H1 (cell line): ENCODE data around the gene TRIM41. TPM values are rescaled to one million over a fixed set of nuclear protein-coding genes. Genes with fewer than 3 reads are reported as not detected.
A peak's percentile ranks its signal among the peaks of the same experiment; 100 is the strongest.

ENCODE experiments used
- CEBPB ChIP-seq: IDR thresholded peaks from 2 replicates; pipeline ENCODE4 v1.6.1; 2012; ENCODE audit warnings: low read depth, low read length
- HDAC6 ChIP-seq: IDR thresholded peaks from one replicate; pipeline ENCODE4 v1.7.1; 2012; ENCODE audit warnings: low read depth, mild to moderate bottlenecking, inconsistent platforms, low read length, moderate library complexity
- KDM1A ChIP-seq: fragments of 200-600, 300-600 bp; sonication (generic); IDR thresholded peaks from 2 replicates; pipeline ENCODE4 v1.7.1; 2016; ENCODE audit warnings: mild to moderate bottlenecking, low read length, borderline replicate concordance
- KDM4A ChIP-seq: IDR thresholded peaks from one replicate; pipeline ENCODE4 v1.7.1; 2012; ENCODE audit warnings: low read depth, mild to moderate bottlenecking, moderate library complexity, low read length, inconsistent platforms; ENCODE audit not compliant: severe bottlenecking
- POLR2AphosphoS5 ChIP-seq: IDR thresholded peaks from 2 replicates; pipeline ENCODE4 v1.6.1; 2011; ENCODE audit warnings: low read depth, low read length
- SAP30 ChIP-seq: fragments of 300-600 bp; sonication (generic); IDR thresholded peaks from 2 replicates; pipeline ENCODE4 v1.7.1; 2012; ENCODE audit warnings: low read length, moderate library complexity, mild to moderate bottlenecking, inconsistent platforms; ENCODE audit not compliant: insufficient read depth, insufficient replicate concordance
- SP1 ChIP-seq: IDR thresholded peaks from 2 replicates; pipeline ENCODE4 v1.6.1; 2011; ENCODE audit warnings: low read depth, low read length
- TBP ChIP-seq: IDR thresholded peaks from 2 replicates; pipeline ENCODE4 v1.6.1; 2011; ENCODE audit warnings: low read depth, low read length, improper control_type of control experiment
- TEAD4 ChIP-seq: IDR thresholded peaks from 2 replicates; pipeline ENCODE4 v1.6.1; 2012; ENCODE audit warnings: low read depth, low read length, inconsistent platforms, mixed read lengths
- polyA plus RNA-seq, 7 experiments: library from polyadenylated mRNA; depleted of rRNA in 3 of 7; stranded (reverse) in 5 of 7; unstranded in 2 of 7; fragments of >200 nt in 5 of 7; fragments of 200-250 nt in 2 of 7; gene quantifications; 1 replicate in 5 of 7; 2 replicates in 1 of 7; 4 replicates in 1 of 7; pipeline versions ENCODE4 v1.2.1 to v1.2.3, GENCODE V29; 2011 to 2013; ENCODE audit warnings: missing spikeins in 2 of 7, mixed read lengths in 2 of 7
- total RNA-seq: library from RNA; stranded (reverse); fragmentation: NEBNext Ultra II Directional; extraction: Animal tissue kit (Norgen Biotek cat#: 25700); gene quantifications from 2 replicates; pipeline ENCODE4 v1.2.1, GENCODE V29; 2021
- TF ChIP-seq, protein P1 (sequence below): fragments of 300-600 bp; sonication (generic); IDR thresholded peaks from 2 replicates; pipeline ENCODE4 v1.7.1; 2012; ENCODE audit warnings: low read length, moderate library complexity, mild to moderate bottlenecking, inconsistent platforms; ENCODE audit not compliant: insufficient replicate concordance

TRIM41 gene
- total and polyA plus RNA-seq, 2 of the 8 experiments (the other 6 are each of a cell fraction or from before 2014, with no cell fraction given): 12.9 to 21.6 TPM

DNA sequence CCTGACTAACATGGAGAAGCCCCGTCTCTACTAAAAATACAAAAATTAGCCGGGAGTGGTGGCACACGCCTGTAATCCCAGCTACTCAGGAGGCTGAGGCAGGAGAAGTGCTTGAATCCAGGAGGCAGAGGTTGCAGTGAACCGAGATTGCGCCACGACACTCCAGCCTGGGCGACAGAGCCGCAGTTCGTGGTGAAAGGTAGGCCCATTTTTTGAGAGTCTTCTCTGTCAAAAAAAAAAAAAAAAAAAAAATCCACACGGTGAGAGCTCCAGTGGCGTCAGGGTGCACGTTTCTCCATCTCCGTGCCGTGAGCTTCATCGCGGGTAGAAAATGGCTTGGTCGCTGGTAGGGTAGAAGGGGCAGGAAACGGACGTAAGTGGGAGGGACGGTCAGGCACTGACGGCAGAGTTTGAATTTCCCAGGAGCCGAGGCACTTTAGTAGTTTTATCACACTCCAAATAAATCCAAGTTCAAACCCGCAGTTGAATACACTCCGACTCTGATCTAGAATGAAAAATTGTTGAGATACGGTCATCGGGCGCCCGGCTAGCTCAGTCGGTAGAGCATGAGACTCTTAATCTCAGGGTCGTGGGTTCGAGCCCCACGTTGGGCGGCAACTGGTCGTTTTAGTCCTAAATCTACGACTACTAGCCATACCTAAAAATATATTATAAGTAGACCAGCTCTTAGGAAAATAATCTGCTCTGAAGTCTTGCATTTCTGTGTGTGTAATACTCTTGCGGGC lies 15.7 kb upstream of the TRIM41 start (continued):
- TF ChIP-seq, protein P1, sequence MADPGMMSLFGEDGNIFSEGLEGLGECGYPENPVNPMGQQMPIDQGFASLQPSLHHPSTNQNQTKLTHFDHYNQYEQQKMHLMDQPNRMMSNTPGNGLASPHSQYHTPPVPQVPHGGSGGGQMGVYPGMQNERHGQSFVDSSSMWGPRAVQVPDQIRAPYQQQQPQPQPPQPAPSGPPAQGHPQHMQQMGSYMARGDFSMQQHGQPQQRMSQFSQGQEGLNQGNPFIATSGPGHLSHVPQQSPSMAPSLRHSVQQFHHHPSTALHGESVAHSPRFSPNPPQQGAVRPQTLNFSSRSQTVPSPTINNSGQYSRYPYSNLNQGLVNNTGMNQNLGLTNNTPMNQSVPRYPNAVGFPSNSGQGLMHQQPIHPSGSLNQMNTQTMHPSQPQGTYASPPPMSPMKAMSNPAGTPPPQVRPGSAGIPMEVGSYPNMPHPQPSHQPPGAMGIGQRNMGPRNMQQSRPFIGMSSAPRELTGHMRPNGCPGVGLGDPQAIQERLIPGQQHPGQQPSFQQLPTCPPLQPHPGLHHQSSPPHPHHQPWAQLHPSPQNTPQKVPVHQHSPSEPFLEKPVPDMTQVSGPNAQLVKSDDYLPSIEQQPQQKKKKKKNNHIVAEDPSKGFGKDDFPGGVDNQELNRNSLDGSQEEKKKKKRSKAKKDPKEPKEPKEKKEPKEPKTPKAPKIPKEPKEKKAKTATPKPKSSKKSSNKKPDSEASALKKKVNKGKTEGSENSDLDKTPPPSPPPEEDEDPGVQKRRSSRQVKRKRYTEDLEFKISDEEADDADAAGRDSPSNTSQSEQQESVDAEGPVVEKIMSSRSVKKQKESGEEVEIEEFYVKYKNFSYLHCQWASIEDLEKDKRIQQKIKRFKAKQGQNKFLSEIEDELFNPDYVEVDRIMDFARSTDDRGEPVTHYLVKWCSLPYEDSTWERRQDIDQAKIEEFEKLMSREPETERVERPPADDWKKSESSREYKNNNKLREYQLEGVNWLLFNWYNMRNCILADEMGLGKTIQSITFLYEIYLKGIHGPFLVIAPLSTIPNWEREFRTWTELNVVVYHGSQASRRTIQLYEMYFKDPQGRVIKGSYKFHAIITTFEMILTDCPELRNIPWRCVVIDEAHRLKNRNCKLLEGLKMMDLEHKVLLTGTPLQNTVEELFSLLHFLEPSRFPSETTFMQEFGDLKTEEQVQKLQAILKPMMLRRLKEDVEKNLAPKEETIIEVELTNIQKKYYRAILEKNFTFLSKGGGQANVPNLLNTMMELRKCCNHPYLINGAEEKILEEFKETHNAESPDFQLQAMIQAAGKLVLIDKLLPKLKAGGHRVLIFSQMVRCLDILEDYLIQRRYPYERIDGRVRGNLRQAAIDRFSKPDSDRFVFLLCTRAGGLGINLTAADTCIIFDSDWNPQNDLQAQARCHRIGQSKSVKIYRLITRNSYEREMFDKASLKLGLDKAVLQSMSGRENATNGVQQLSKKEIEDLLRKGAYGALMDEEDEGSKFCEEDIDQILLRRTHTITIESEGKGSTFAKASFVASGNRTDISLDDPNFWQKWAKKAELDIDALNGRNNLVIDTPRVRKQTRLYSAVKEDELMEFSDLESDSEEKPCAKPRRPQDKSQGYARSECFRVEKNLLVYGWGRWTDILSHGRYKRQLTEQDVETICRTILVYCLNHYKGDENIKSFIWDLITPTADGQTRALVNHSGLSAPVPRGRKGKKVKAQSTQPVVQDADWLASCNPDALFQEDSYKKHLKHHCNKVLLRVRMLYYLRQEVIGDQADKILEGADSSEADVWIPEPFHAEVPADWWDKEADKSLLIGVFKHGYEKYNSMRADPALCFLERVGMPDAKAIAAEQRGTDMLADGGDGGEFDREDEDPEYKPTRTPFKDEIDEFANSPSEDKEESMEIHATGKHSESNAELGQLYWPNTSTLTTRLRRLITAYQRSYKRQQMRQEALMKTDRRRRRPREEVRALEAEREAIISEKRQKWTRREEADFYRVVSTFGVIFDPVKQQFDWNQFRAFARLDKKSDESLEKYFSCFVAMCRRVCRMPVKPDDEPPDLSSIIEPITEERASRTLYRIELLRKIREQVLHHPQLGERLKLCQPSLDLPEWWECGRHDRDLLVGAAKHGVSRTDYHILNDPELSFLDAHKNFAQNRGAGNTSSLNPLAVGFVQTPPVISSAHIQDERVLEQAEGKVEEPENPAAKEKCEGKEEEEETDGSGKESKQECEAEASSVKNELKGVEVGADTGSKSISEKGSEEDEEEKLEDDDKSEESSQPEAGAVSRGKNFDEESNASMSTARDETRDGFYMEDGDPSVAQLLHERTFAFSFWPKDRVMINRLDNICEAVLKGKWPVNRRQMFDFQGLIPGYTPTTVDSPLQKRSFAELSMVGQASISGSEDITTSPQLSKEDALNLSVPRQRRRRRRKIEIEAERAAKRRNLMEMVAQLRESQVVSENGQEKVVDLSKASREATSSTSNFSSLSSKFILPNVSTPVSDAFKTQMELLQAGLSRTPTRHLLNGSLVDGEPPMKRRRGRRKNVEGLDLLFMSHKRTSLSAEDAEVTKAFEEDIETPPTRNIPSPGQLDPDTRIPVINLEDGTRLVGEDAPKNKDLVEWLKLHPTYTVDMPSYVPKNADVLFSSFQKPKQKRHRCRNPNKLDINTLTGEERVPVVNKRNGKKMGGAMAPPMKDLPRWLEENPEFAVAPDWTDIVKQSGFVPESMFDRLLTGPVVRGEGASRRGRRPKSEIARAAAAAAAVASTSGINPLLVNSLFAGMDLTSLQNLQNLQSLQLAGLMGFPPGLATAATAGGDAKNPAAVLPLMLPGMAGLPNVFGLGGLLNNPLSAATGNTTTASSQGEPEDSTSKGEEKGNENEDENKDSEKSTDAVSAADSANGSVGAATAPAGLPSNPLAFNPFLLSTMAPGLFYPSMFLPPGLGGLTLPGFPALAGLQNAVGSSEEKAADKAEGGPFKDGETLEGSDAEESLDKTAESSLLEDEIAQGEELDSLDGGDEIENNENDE: no peak
- TF ChIP-seq POLR2AphosphoS5 (no peak), TEAD4 (peak; percentile 52; the same call in 1 of the 2 replicates), CEBPB (peak; percentile 71), TBP (peak; percentile 99), KDM1A (0 out of 2 replicates have a peak, but pooled peaks have one; percentile 7), HDAC6 (no peak), SAP30 (no peak), KDM4A (peak; percentile 34), SP1 (no peak)
